Peyer's patch (tissue), 4 donors: ENCODE data around the gene MCOLN2. TPM values are rescaled to one million over a fixed set of nuclear protein-coding genes. Genes with fewer than 3 reads are reported as not detected.
"Not testable (repeated sequence)": the region's sequence is repeated elsewhere in the genome, so short reads cannot be mapped to it uniquely, and the experiment has no call there.

Experiments
- DNase-seq, 3 donors: peaks; one replicate each; pipeline ENCODE4 v3.0.0-alpha.2; 2017 to 2019
- H3K27ac ChIP-seq, 4 donors: fragments of 200-600 bp; sonication (generic); one replicate each; pipeline ENCODE4 v1.5.1; 2016 to 2019
- H3K27me3 ChIP-seq, 2 donors: fragments of 200-600 bp; sonication (generic); one replicate each; pipeline ENCODE4 v1.5.1; 2019
- H3K36me3 ChIP-seq, 3 donors: fragments of 200-600 bp; sonication (generic); one replicate each; pipeline ENCODE4 v1.5.1; 2016 to 2019
- H3K4me1 ChIP-seq, 4 donors: fragments of 200-600 bp; sonication (generic); one replicate each; pipeline ENCODE4 v1.5.1; 2016 to 2019
- H3K4me3 ChIP-seq, 4 donors: fragments of 200-600 bp; sonication (generic); 1 replicate in 3 of 4; 2 replicates in 1 of 4; pipeline ENCODE4 v1.5.1; 2016 to 2019; ENCODE audit warnings: mild to moderate bottlenecking in 1 of 4
- H3K9me3 ChIP-seq, 4 donors: fragments of 200-600 bp; sonication (generic); one replicate each; pipeline ENCODE4 v1.5.1; 2016 to 2019; ENCODE audit warnings: mild to moderate bottlenecking in 1 of 4
- CTCF ChIP-seq, 6 experiments: fragments of 450-650 bp in 4 of 6; fragments of 200-600 bp in 2 of 6; sonication (generic) in 1 of 6; IDR thresholded peaks; one replicate each; pipeline ENCODE4 v1.5.1; 2017 to 2019; ENCODE audit warnings: antibody characterized with exemption in 6 of 6, mild to moderate bottlenecking in 3 of 6, moderate library complexity in 1 of 6
- POLR2A ChIP-seq, 2 donors: fragments of 450-650 bp; IDR thresholded peaks; one replicate each; pipeline ENCODE4 v1.5.1; 2017; ENCODE audit warnings: antibody characterized with exemption in 2 of 2, mild to moderate bottlenecking in 2 of 2, moderate library complexity in 2 of 2
- total RNA-seq, 4 donors: library from RNA; depleted of rRNA; stranded (reverse); fragments of >200 nt; gene quantifications; one replicate each; pipeline ENCODE4 v1.1.0, GENCODE V29; 2016

Gene MCOLN2
- total RNA-seq, 4 donors from 2014 or later, result 1.7 to 62.7 (median 5.2) TPM

- no peak overlapping the region for H3K4me3 ChIP-seq
- H3K9me3 ChIP-seq, result no peaks in the 10 kb centered on the region
- H3K27me3 ChIP-seq, result no peaks in the 10 kb centered on the region
- H3K36me3 ChIP-seq, result no peaks in the 10 kb centered on the region
- H3K4me1 ChIP-seq, result no peaks in the 10 kb centered on the region
- TF ChIP-seq CTCF (IDR thresholded peaks at IDR 0.05), result no peak
- no peak for TF ChIP-seq POLR2A (IDR thresholded peaks at IDR 0.05)
- peak overlapping the region in 1 of 4 donors; percentile 31 for H3K27ac ChIP-seq
- DNase-seq, result no peak
Observed at GRCh38 chr1:85019994-85020393, 23.1 kb upstream of the MCOLN2 start.

- no peak overlapping the region for H3K27ac ChIP-seq
- no peak for DNase-seq
- no peak overlapping the region for H3K4me3 ChIP-seq
- H3K9me3 ChIP-seq, result no peaks in the 10 kb centered on the region
- TF ChIP-seq CTCF (IDR thresholded peaks at IDR 0.05) (no peak), POLR2A (IDR thresholded peaks at IDR 0.05) (no peak)
- no peaks in the 10 kb centered on the region for H3K36me3 ChIP-seq
- no peaks in the 10 kb centered on the region for H3K27me3 ChIP-seq
- H3K4me1 ChIP-seq, result no peaks in the 10 kb centered on the region
Observed at GRCh38 chr1:85015826-85016225, 18.9 kb upstream of the MCOLN2 start.

DNA sequence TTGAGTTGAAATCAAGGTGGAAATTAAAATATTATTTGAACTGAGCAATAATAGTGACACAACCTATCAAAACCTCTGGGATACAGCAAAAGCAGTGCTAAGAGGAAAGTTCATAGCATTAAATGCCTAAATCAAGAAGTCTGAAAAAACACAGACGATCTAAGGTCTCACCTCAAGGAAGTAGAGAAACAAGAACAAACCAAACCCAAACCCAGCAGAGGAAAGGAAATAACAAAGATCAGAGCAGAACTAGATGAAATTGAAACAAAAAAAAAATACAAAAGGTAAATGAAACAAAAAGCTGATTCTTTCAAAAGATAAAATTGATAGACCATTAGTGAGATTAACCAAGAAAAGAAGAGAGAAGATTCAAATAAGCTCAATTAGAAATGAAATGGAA, 8.7 kb upstream of the MCOLN2 start:
- not testable (repeated sequence) for H3K27me3 ChIP-seq, H3K27ac ChIP-seq, H3K9me3 ChIP-seq, H3K36me3 ChIP-seq, DNase-seq, H3K4me1 ChIP-seq, H3K4me3 ChIP-seq

DNA sequence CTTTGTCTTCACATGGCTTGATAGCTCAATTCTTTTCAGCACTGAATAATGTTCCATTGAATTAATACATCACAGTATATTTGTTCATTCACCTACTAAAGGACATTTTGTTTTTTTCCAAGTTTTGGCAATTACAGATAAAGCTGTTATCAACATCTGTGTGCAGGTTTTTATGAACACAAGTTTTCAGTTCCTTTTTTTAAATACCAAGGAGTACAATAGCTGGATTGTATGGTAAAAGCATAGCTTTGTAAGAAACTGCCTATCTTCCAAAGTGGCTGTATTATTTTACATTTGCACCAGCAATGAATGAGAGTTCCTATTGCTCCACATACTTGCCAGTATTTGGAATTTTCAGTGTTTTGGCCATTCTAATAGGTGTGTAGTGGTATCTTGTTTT, 4.8 kb upstream of the MCOLN2 start:
- H3K4me3 ChIP-seq, result no peak overlapping the region
- peaks cover 0 to 17% (median 0%) of the 10 kb centered on the region in 4 donors for H3K4me1 ChIP-seq
- peaks cover 0 to 9% of the 10 kb centered on the region in 2 donors for H3K27me3 ChIP-seq
- no peak for DNase-seq
- no peak overlapping the region for H3K27ac ChIP-seq
- no peaks in the 10 kb centered on the region for H3K36me3 ChIP-seq
- TF ChIP-seq CTCF (IDR thresholded peaks at IDR 0.05), result no peak
- TF ChIP-seq POLR2A (IDR thresholded peaks at IDR 0.05), result no peak
- no peaks in the 10 kb centered on the region for H3K9me3 ChIP-seq

- peak overlapping the region in 3 of 4 donors; percentile 39 to 62 (median 60) for H3K4me3 ChIP-seq
- DNase-seq, result peak; percentile 48 to 82 (median 76)
Observed at GRCh38 chr1:84998642-84999280, 1.8 kb upstream of the MCOLN2 start.

More at GRCh38 chr1:84998642-84999280, 1.8 kb upstream of the MCOLN2 start:
- peaks cover 0 to 17% (median 2%) of the 10 kb centered on the region in 4 donors for H3K4me1 ChIP-seq
- TF ChIP-seq CTCF (IDR thresholded peaks at IDR 0.05) (no peak), POLR2A (IDR thresholded peaks at IDR 0.05) (no peak)
- no peaks in the 10 kb centered on the region for H3K36me3 ChIP-seq
- peaks cover 0 to 10% of the 10 kb centered on the region in 2 donors for H3K27me3 ChIP-seq
- H3K27ac ChIP-seq, result peak overlapping the region in 1 of 4 donors; percentile 83
- no peaks in the 10 kb centered on the region for H3K9me3 ChIP-seq
